Ovary (tissue), 9 donors: ENCODE results near the gene TMEM39B. TPM values are rescaled to one million over a fixed set of nuclear protein-coding genes. Genes with fewer than 3 reads are reported as not detected.

Experiments used
- DNase-seq, 5 donors: peaks; one replicate each; pipeline ENCODE4 v3.0.0-alpha.2; 2019 to 2020
- H3K27ac ChIP-seq, 2 donors: fragments of 200-600 bp; one replicate each; pipeline versions ENCODE4 v1.5.1 to v1.8.0; 2019 to 2022
- H3K27me3 ChIP-seq: fragments of 200-600 bp; one replicate; pipeline ENCODE4 v1.8.0; 2022
- H3K36me3 ChIP-seq: fragments of 200-600 bp; sonication (generic); one replicate; pipeline ENCODE4 v1.5.1; 2019
- H3K4me1 ChIP-seq: one replicate; pipeline ENCODE4 v1.8.1; 2013; ENCODE audit warnings: mild to moderate bottlenecking, moderate library complexity; ENCODE audit not compliant: insufficient read depth
- H3K4me3 ChIP-seq: fragments of 200-600 bp; sonication (generic); one replicate; pipeline ENCODE4 v1.5.1; 2017
- H3K9me3 ChIP-seq, 2 donors: fragments of 200-600 bp in 1 of 2; sonication (generic) in 1 of 2; one replicate each; pipeline versions ENCODE4 v1.5.1 to v1.8.1; 2013 to 2019; ENCODE audit warnings: mild to moderate bottlenecking in 1 of 2, moderate library complexity in 1 of 2
- CTCF ChIP-seq, 3 donors: fragments of 450-650 bp in 2 of 3; fragments of 200-600 bp in 1 of 3; IDR thresholded peaks; one replicate each; pipeline versions ENCODE4 v1.5.1 to v1.8.0; 2016 to 2022; ENCODE audit warnings: antibody characterized with exemption in 3 of 3, mild to moderate bottlenecking in 1 of 3
- EP300 ChIP-seq: sonication (generic); formaldehyde crosslinking; IDR thresholded peaks from one replicate; pipeline ENCODE4 v1.6.1; 2017; ENCODE audit warnings: antibody characterized with exemption
- POLR2A ChIP-seq: fragments of 450-650 bp; IDR thresholded peaks from one replicate; pipeline ENCODE4 v1.6.1; 2017; ENCODE audit warnings: antibody characterized with exemption, mild to moderate bottlenecking, moderate library complexity
- WGBS, 3 donors: extraction: QIAGEN DNeasy Blood & Tissue Kit in 1 of 3; methylation state at CpG; one replicate each; pipeline versions ENCODE4 v1.1.5 to v1.1.7; 2013 to 2017; 5-methylcytosine and 5-hydroxymethylcytosine counted together
- intact Hi-C, 4 donors: fragments of 100-400 bp; cut with DNase I; formaldehyde crosslinking; loops; one replicate each; pipeline versions ENCODE4 v1.11.0 to v1.15.1; 2022 to 2023
- polyA plus RNA-seq, 2 donors: library from polyadenylated mRNA; stranded (reverse); fragments of 200-250 nt in 1 of 2; fragments of 350-450 nt in 1 of 2; fragmentation: Illumina TruSeq in 1 of 2; extraction: RNeasy Lipid Tissue Mini Kit (QIAGEN cat#74804) in 1 of 2; gene quantifications; one replicate each; pipeline ENCODE4 v1.2.3, GENCODE V29; 2013 to 2014
- total RNA-seq, 7 donors: library from RNA; depleted of rRNA in 2 of 7; stranded (reverse); fragments of >200 nt in 2 of 7; fragmentation: NEBNext Ultra II Directional in 3 of 7; extraction: Animal tissue kit (Norgen Biotek cat#: 25700) in 3 of 7; gene quantifications; one replicate each; pipeline versions ENCODE4 v1.1.0 to v1.2.4, GENCODE V29; 2016 to 2023
- donor health status: DM: no; HTN: no; CAD: no; lungs with moderate emphysema.
- donor health status: DM: no; HTN: no; CAD: no.
- donor health status: Bipolar disorder and iron deficiency.
- donor health status: DM: yes; HTN: yes; CAD: no.
- donor health status: DM: no; HTN: no; CAD: no.
- donor health status: DM: yes; HTN: yes; CAD: no.

Gene TMEM39B
- total and polyA plus RNA-seq, 9 donors, result 3.0 to 23.5 (median 15.2) TPM

DNA sequence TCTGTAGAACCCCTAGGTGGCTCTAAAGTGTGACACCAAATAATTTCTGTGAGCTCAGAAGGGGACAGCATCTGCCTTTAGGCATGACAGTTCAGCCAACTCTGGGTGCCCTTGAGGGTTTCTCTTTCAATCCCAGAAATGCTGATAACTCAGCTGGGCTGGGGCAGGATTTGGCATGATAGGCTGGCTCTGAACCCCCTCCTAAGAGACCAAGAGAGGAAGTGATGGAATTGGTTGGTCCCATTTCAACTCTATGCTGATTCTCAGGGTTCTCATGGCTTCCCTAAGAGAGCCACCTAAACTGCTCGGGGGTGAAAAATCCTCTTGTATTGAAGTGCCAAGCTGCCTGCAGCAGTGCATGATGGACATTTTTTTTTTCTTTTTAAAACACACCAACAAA is 28.5 kb upstream of the TMEM39B start:
- H3K27me3 ChIP-seq, result no peaks in the 10 kb centered on the region
- peaks cover 2% of the 10 kb centered on the region for H3K4me1 ChIP-seq
- H3K27ac ChIP-seq, result no peak overlapping the region
- intact Hi-C loops, result no loop called here
- TF ChIP-seq CTCF (IDR thresholded peaks at IDR 0.05) (no peak), POLR2A (no peak), EP300 (no peak)
- H3K36me3 ChIP-seq, result no peaks in the 10 kb centered on the region
- no peaks in the 10 kb centered on the region for H3K9me3 ChIP-seq
- WGBS, 3 donors, result 41 to 73% (median 55%) methylated on average over 1 of the region's 1 CpG
- DNase-seq, result no peak
- H3K4me3 ChIP-seq, result no peak overlapping the region

DNA sequence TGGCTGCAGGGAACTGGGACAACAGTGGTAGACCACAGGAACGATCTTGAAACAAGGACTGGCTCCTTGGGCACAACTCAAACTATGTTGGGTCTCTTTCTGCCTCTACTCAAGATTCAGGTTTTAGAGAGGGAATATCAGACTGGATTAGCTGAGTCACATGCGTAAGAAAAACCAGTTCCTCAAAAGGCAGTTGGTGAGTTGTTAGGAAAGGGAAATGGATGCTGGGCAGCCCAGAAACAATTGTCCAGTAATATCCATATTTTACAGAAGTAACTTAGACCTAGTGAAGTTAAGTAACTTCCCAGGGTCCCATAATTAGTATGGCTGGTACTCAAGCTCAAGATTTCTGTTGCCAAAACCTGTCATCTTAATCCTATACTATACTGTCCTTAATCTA is 27.0 kb upstream of the TMEM39B start:
- H3K4me1 ChIP-seq, result peaks cover 2% of the 10 kb centered on the region
- TF ChIP-seq CTCF (IDR thresholded peaks at IDR 0.05) (no peak), POLR2A (no peak), EP300 (no peak)
- intact Hi-C loops, result no loop called here
- DNase-seq, result no peak
- no peak overlapping the region for H3K27ac ChIP-seq
- no peaks in the 10 kb centered on the region for H3K27me3 ChIP-seq
- no peaks in the 10 kb centered on the region for H3K36me3 ChIP-seq
- no peak overlapping the region for H3K4me3 ChIP-seq
- 94 to 95% (median 94%) methylated on average over 2 of the region's 2 CpGs for WGBS, 3 donors
- no peaks in the 10 kb centered on the region for H3K9me3 ChIP-seq

- TF ChIP-seq CTCF (IDR thresholded peaks at IDR 0.05) (no peak), POLR2A (no peak), EP300 (no peak)
These were observed 25.0 kb upstream of the TMEM39B start for GRCh38 chr1:32047701-32048100.

GRCh38 chr1:32048440-32048839 is 24.3 kb upstream of the TMEM39B start:
- H3K4me3 ChIP-seq, result no peak overlapping the region
- intact Hi-C loops, result no loop called here
- H3K9me3 ChIP-seq, result no peaks in the 10 kb centered on the region
- WGBS, 3 donors, result 16 to 46% (median 22%) methylated on average over 2 of the region's 2 CpGs
- no peak for TF ChIP-seq POLR2A
- no peak for TF ChIP-seq CTCF (IDR thresholded peaks at IDR 0.05)
- TF ChIP-seq EP300, result no peak
- no peak for DNase-seq
- H3K27ac ChIP-seq, result no peak overlapping the region
- H3K36me3 ChIP-seq, result no peaks in the 10 kb centered on the region
- H3K4me1 ChIP-seq, result peaks cover 2% of the 10 kb centered on the region
- no peaks in the 10 kb centered on the region for H3K27me3 ChIP-seq

More at GRCh38 chr1:32047701-32048100, 25.0 kb upstream of the TMEM39B start:
- Histone ChIP-seq H3K36me3 (no peaks in the 10 kb centered on the region), H3K4me1 (peaks cover 2% of the 10 kb centered on the region), H3K27ac (no peak overlapping the region), H3K9me3 (no peaks in the 10 kb centered on the region), H3K27me3 (no peaks in the 10 kb centered on the region), H3K4me3 (no peak overlapping the region)
- intact Hi-C loops, result no loop called here
- no peak for DNase-seq

DNA sequence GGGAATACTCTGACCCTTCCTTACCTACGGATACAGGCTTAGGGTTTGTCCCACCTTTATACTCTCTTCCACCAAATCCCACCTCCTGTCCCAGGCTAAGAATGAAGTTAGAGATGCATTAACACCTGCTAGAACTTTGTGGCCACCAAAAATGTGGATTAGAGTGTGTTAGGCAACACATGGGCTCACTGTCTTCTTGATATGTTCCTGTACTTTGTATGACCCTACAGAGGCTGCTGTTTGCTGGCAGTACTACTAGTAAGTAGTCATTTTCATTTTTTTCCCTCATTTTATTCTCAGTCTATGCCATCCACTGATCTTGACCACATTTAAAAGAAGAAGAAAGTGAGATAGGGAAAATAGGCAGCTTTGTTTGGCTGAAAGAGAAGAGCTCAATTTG is 21.0 kb upstream of the TMEM39B start:
- TF ChIP-seq CTCF (IDR thresholded peaks at IDR 0.05) (no peak), EP300 (no peak), POLR2A (no peak)
- Histone ChIP-seq H3K27ac (no peak overlapping the region), H3K27me3 (no peaks in the 10 kb centered on the region), H3K36me3 (no peaks in the 10 kb centered on the region), H3K4me1 (peaks cover 2% of the 10 kb centered on the region), H3K9me3 (no peaks in the 10 kb centered on the region), H3K4me3 (no peak overlapping the region)
- 89 to 93% (median 91%) methylated on average over 1 of the region's 1 CpG for WGBS, 3 donors
- intact Hi-C loops, result no loop called here
- DNase-seq, result no peak
